ENCODE data around the gene NUCB2. TPM values are rescaled to one million over a fixed set of nuclear protein-coding genes. Genes with fewer than 3 reads are reported as not detected.

NUCB2 gene
- total and polyA plus RNA-seq, 2 of the 13 experiments (the other 11 are each of a cell fraction or from before 2014, with no cell fraction given): 54.2 to 82.4 TPM

DNA sequence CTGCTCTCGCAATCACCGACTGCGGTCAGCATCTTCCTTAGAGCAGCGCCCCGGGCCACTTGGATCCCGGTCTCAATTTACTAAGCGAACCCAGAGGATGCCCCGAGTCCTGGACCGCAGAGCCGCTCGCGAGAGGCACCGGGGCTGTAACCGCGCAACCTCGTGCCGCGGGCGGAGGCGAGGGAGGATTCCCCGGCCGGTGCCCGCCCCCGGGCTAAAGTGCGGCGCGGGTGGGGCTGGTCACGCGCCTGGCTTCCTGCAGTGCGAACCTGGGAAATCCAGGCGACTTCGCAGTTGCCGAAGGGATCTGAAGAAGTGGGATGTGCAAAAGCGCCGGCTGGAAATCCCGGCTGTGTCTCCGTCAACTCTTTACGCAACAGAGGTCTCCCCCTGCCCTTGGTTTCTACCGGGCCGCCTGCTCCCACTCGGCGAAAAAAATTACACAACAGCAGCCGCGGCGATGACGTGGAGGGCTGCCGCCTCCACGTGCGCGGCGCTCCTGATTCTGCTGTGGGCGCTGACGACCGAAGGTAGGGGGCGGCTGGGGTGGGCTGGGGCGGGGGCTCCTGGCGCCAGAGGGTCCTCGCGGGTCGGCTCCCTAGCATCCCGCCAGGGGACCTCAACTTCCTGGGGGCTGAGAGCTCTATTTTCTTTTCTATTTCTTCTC lies 75.1 kb downstream of the NUCB2 start, which contains the start of gene NCR3LG1 (continued):
- TF ChIP-seq PTBP1 (IDR thresholded peaks at IDR 0.05; ENCODE audit: low read depth, low read length, poor library complexity, severe bottlenecking): no peak
- TF ChIP-seq, protein P1, sequence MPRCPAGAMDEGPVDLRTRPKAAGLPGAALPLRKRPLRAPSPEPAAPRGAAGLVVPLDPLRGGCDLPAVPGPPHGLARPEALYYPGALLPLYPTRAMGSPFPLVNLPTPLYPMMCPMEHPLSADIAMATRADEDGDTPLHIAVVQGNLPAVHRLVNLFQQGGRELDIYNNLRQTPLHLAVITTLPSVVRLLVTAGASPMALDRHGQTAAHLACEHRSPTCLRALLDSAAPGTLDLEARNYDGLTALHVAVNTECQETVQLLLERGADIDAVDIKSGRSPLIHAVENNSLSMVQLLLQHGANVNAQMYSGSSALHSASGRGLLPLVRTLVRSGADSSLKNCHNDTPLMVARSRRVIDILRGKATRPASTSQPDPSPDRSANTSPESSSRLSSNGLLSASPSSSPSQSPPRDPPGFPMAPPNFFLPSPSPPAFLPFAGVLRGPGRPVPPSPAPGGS (CRISPR knock-in tag; IDR thresholded peaks at IDR 0.05): peak; percentile 65; the same call in 1 of the 2 replicates
- TF ChIP-seq, protein P2, sequence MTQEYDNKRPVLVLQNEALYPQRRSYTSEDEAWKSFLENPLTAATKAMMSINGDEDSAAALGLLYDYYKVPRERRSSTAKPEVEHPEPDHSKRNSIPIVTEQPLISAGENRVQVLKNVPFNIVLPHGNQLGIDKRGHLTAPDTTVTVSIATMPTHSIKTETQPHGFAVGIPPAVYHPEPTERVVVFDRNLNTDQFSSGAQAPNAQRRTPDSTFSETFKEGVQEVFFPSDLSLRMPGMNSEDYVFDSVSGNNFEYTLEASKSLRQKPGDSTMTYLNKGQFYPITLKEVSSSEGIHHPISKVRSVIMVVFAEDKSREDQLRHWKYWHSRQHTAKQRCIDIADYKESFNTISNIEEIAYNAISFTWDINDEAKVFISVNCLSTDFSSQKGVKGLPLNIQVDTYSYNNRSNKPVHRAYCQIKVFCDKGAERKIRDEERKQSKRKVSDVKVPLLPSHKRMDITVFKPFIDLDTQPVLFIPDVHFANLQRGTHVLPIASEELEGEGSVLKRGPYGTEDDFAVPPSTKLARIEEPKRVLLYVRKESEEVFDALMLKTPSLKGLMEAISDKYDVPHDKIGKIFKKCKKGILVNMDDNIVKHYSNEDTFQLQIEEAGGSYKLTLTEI (CRISPR knock-in tag; conservative IDR thresholded peaks at IDR 0.05): no peak
- no peak for TF ChIP-seq MAFK (conservative IDR thresholded peaks at IDR 0.05 in 1 of 2, IDR thresholded peaks at IDR 0.05 in 1 of 2; ENCODE audit: low read length in 2 of 2)
- peak; percentile 47 for TF ChIP-seq ZNF781 (CRISPR knock-in tag; IDR thresholded peaks at IDR 0.05; ENCODE audit: borderline replicate concordance, not compliant biosample characterization)
- no peak; the same call in 1 of the 2 replicates for TF ChIP-seq ZNF121 (CRISPR knock-in tag; IDR thresholded peaks at IDR 0.05)
- peak; percentile 42; the same call in 1 of the 2 replicates for TF ChIP-seq PAWR (CRISPR knock-in tag; IDR thresholded peaks at IDR 0.05; ENCODE audit: borderline replicate concordance)
- no peak for TF ChIP-seq HDAC6 (IDR thresholded peaks at IDR 0.05; ENCODE audit: low read depth, low read length)
- TF ChIP-seq, protein P3, sequence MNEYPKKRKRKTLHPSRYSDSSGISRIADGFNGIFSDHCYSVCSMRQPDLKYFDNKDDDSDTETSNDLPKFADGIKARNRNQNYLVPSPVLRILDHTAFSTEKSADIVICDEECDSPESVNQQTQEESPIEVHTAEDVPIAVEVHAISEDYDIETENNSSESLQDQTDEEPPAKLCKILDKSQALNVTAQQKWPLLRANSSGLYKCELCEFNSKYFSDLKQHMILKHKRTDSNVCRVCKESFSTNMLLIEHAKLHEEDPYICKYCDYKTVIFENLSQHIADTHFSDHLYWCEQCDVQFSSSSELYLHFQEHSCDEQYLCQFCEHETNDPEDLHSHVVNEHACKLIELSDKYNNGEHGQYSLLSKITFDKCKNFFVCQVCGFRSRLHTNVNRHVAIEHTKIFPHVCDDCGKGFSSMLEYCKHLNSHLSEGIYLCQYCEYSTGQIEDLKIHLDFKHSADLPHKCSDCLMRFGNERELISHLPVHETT (CRISPR knock-in tag; conservative IDR thresholded peaks at IDR 0.05): peak; percentile 79; the same call in 1 of the 2 replicates
- no peak for TF ChIP-seq ZNF746 (CRISPR knock-in tag; IDR thresholded peaks at IDR 0.05)
- TF ChIP-seq ZKSCAN8 (CRISPR knock-in tag; IDR thresholded peaks at IDR 0.05; ENCODE audit: borderline replicate concordance): 0 out of 2 replicates have a peak, but pooled peaks have one; percentile 43
- peak; percentile 86; the same call in 1 of the 2 replicates for TF ChIP-seq ZIK1 (CRISPR knock-in tag; IDR thresholded peaks at IDR 0.05; ENCODE audit: borderline replicate concordance, low read depth)
- TF ChIP-seq, protein P4, sequence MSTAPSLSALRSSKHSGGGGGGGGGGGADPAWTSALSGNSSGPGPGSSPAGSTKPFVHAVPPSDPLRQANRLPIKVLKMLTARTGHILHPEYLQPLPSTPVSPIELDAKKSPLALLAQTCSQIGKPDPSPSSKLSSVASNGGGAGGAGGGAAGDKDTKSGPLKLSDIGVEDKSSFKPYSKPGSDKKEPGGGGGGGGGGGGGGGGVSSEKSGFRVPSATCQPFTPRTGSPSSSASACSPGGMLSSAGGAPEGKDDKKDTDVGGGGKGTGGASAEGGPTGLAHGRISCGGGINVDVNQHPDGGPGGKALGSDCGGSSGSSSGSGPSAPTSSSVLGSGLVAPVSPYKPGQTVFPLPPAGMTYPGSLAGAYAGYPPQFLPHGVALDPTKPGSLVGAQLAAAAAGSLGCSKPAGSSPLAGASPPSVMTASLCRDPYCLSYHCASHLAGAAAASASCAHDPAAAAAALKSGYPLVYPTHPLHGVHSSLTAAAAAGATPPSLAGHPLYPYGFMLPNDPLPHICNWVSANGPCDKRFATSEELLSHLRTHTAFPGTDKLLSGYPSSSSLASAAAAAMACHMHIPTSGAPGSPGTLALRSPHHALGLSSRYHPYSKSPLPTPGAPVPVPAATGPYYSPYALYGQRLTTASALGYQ (CRISPR knock-in tag; IDR thresholded peaks at IDR 0.05): 0 out of 2 replicates have a peak, but pooled peaks have one; percentile 49
- TF ChIP-seq ZNF296 (CRISPR knock-in tag; conservative IDR thresholded peaks at IDR 0.05): peak; percentile 80
- peak; percentile 57; the same call in 1 of the 2 replicates for TF ChIP-seq ZSCAN25 (CRISPR knock-in tag; IDR thresholded peaks at IDR 0.05)
- TF ChIP-seq ZNF136 (CRISPR knock-in tag; IDR thresholded peaks at IDR 0.05; ENCODE audit: low read depth): 0 out of 2 replicates have a peak, but pooled peaks have one; percentile 71
- TF ChIP-seq CHD2 (IDR thresholded peaks at IDR 0.05; ENCODE audit: low read depth, low read length): peak; percentile 93
- no peak; the same call in 1 of the 2 replicates for TF ChIP-seq RORA (CRISPR knock-in tag; IDR thresholded peaks at IDR 0.05)
- no peak for TF ChIP-seq IRX3 (CRISPR knock-in tag; IDR thresholded peaks at IDR 0.05; ENCODE audit: borderline replicate concordance, low read depth)
- no peak; the same call in 1 of the 2 replicates for TF ChIP-seq ZNF335 (CRISPR knock-in tag; IDR thresholded peaks at IDR 0.05)
- TF ChIP-seq, protein P5, sequence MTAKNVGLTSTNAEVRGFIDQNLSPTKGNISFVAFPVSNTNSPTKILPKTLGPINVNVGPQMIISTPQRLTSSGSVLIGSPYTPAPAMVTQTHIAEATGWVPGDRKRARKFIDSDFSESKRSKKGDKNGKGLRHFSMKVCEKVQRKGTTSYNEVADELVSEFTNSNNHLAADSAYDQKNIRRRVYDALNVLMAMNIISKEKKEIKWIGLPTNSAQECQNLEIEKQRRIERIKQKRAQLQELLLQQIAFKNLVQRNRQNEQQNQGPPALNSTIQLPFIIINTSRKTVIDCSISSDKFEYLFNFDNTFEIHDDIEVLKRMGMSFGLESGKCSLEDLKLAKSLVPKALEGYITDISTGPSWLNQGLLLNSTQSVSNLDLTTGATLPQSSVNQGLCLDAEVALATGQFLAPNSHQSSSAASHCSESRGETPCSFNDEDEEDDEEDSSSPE (CRISPR knock-in tag; IDR thresholded peaks at IDR 0.05): peak; percentile 80
